T-helper 2 cell treated with Interferon-gamma antibody and Interleukin-4, amounts not matched to agents 5 μg/mL and 100 μg/mL, for 36 hours (primary cell): ENCODE results near the gene SOCS6.

Experiments used
- DNase-seq: peaks from one replicate; pipeline ENCODE4 v3.0.0; 2021; ENCODE audit warnings: low spot score
- H3K27ac Mint-ChIP-seq: one replicate; pipeline ENCODE4 v1.8.0; 2021; ENCODE audit warnings: mild to moderate bottlenecking, mixed read lengths
- H3K27me3 Mint-ChIP-seq: one replicate; pipeline ENCODE4 v1.8.0; 2021; ENCODE audit warnings: low read depth, mixed read lengths
- H3K36me3 Mint-ChIP-seq: one replicate; pipeline ENCODE4 v1.8.0; 2021; ENCODE audit warnings: low read depth, mixed read lengths
- H3K4me1 Mint-ChIP-seq: one replicate; pipeline ENCODE4 v1.8.0; 2021; ENCODE audit warnings: low read depth, mixed read lengths
- H3K4me3 Mint-ChIP-seq: one replicate; pipeline ENCODE4 v1.8.0; 2022; ENCODE audit warnings: mild to moderate bottlenecking, moderate library complexity, mixed read lengths
- H3K9me3 Mint-ChIP-seq: one replicate; pipeline ENCODE4 v1.8.0; 2021; ENCODE audit warnings: mixed read lengths

SOCS6 gene

GRCh38 chr18:70295192-70296188 is 6.6 kb downstream of the SOCS6 start:
- Mint-ChIP-seq H3K9me3 (no peaks in the 10 kb centered on the region), H3K27me3 (peaks cover 19% of the 10 kb centered on the region), H3K4me1 (peaks cover 10% of the 10 kb centered on the region), H3K36me3 (peaks cover 4% of the 10 kb centered on the region), H3K27ac (no peak overlapping the region), H3K4me3 (no peak overlapping the region)
- no peak for DNase-seq

- H3K4me1 Mint-ChIP-seq, result peaks cover 6% of the 10 kb centered on the region
Observed at GRCh38 chr18:70296289-70296688, 7.4 kb downstream of the SOCS6 start.

GRCh38 chr18:70296781-70297180 is 7.9 kb downstream of the SOCS6 start:
- Mint-ChIP-seq H3K27ac (no peak overlapping the region), H3K36me3 (no peaks in the 10 kb centered on the region), H3K4me1 (peaks cover 6% of the 10 kb centered on the region), H3K27me3 (peaks cover 11% of the 10 kb centered on the region), H3K4me3 (no peak overlapping the region), H3K9me3 (no peaks in the 10 kb centered on the region)
- no peak for DNase-seq

More at GRCh38 chr18:70296289-70296688, 7.4 kb downstream of the SOCS6 start:
- Mint-ChIP-seq H3K27ac (no peak overlapping the region), H3K9me3 (no peaks in the 10 kb centered on the region), H3K27me3 (peaks cover 15% of the 10 kb centered on the region), H3K36me3 (no peaks in the 10 kb centered on the region), H3K4me3 (no peak overlapping the region)
- no peak for DNase-seq

- Mint-ChIP-seq H3K27ac (no peak overlapping the region), H3K4me3 (no peak overlapping the region), H3K27me3 (peaks cover 6% of the 10 kb centered on the region), H3K36me3 (no peaks in the 10 kb centered on the region), H3K4me1 (no peaks in the 10 kb centered on the region), H3K9me3 (no peaks in the 10 kb centered on the region)
- DNase-seq, result no peak
Observed at GRCh38 chr18:70299393-70299792, 10.5 kb downstream of the SOCS6 start.

- Mint-ChIP-seq H3K27me3 (peaks cover 3% of the 10 kb centered on the region), H3K9me3 (no peaks in the 10 kb centered on the region), H3K27ac (no peak overlapping the region), H3K4me1 (no peaks in the 10 kb centered on the region), H3K4me3 (no peak overlapping the region), H3K36me3 (no peaks in the 10 kb centered on the region)
- no peak for DNase-seq
Observed at GRCh38 chr18:70301667-70302066, 12.8 kb downstream of the SOCS6 start.

- no peak overlapping the region for H3K4me3 Mint-ChIP-seq
- H3K4me1 Mint-ChIP-seq, result no peaks in the 10 kb centered on the region
- H3K36me3 Mint-ChIP-seq, result peaks cover 3% of the 10 kb centered on the region
- no peaks in the 10 kb centered on the region for H3K27me3 Mint-ChIP-seq
- no peak overlapping the region for H3K27ac Mint-ChIP-seq
- H3K9me3 Mint-ChIP-seq, result peaks cover 4% of the 10 kb centered on the region
- DNase-seq, result no peak
Observed at GRCh38 chr18:70308555-70309294, 19.9 kb downstream of the SOCS6 start.

- Mint-ChIP-seq H3K4me3 (no peak overlapping the region), H3K4me1 (no peaks in the 10 kb centered on the region), H3K9me3 (peaks cover 4% of the 10 kb centered on the region), H3K27ac (no peak overlapping the region), H3K27me3 (no peaks in the 10 kb centered on the region), H3K36me3 (peaks cover 3% of the 10 kb centered on the region)
- DNase-seq, result no peak
Observed at GRCh38 chr18:70310560-70311320, 21.9 kb downstream of the SOCS6 start.

- Mint-ChIP-seq H3K4me3 (no peak overlapping the region), H3K27me3 (no peaks in the 10 kb centered on the region), H3K4me1 (no peaks in the 10 kb centered on the region), H3K9me3 (peaks cover 4% of the 10 kb centered on the region), H3K36me3 (peaks cover 3% of the 10 kb centered on the region), H3K27ac (no peak overlapping the region)
- no peak for DNase-seq
Observed at GRCh38 chr18:70311726-70312125, 22.9 kb downstream of the SOCS6 start.

GRCh38 chr18:70313640-70314039 is 24.8 kb downstream of the SOCS6 start:
- H3K4me3 Mint-ChIP-seq, result no peak overlapping the region
- no peak overlapping the region for H3K27ac Mint-ChIP-seq
- no peaks in the 10 kb centered on the region for H3K27me3 Mint-ChIP-seq

GRCh38 chr18:70314151-70314782 is 25.4 kb downstream of the SOCS6 start:
- H3K36me3 Mint-ChIP-seq, result no peaks in the 10 kb centered on the region
- no peaks in the 10 kb centered on the region for H3K9me3 Mint-ChIP-seq
- no peaks in the 10 kb centered on the region for H3K27me3 Mint-ChIP-seq
- H3K4me1 Mint-ChIP-seq, result no peaks in the 10 kb centered on the region
- H3K4me3 Mint-ChIP-seq, result no peak overlapping the region
- DNase-seq, result no peak
- no peak overlapping the region for H3K27ac Mint-ChIP-seq

More at GRCh38 chr18:70313640-70314039, 24.8 kb downstream of the SOCS6 start:
- no peak for DNase-seq
- peaks cover 2% of the 10 kb centered on the region for H3K36me3 Mint-ChIP-seq
- H3K9me3 Mint-ChIP-seq, result peaks cover 3% of the 10 kb centered on the region
- no peaks in the 10 kb centered on the region for H3K4me1 Mint-ChIP-seq

GRCh38 chr18:70319187-70319586 is 30.3 kb downstream of the SOCS6 start:
- Mint-ChIP-seq H3K36me3 (no peaks in the 10 kb centered on the region), H3K4me3 (no peak overlapping the region), H3K27ac (no peak overlapping the region), H3K9me3 (no peaks in the 10 kb centered on the region), H3K27me3 (no peaks in the 10 kb centered on the region), H3K4me1 (no peaks in the 10 kb centered on the region)
- DNase-seq, result no peak

- no peaks in the 10 kb centered on the region for H3K36me3 Mint-ChIP-seq
- H3K4me1 Mint-ChIP-seq, result no peaks in the 10 kb centered on the region
- H3K9me3 Mint-ChIP-seq, result no peaks in the 10 kb centered on the region
- H3K27me3 Mint-ChIP-seq, result no peaks in the 10 kb centered on the region
- no peak overlapping the region for H3K4me3 Mint-ChIP-seq
- no peak for DNase-seq
- H3K27ac Mint-ChIP-seq, result no peak overlapping the region
Observed at GRCh38 chr18:70321616-70322015, 32.8 kb downstream of the SOCS6 start.

- Mint-ChIP-seq H3K27ac (no peak overlapping the region), H3K36me3 (no peaks in the 10 kb centered on the region), H3K27me3 (no peaks in the 10 kb centered on the region), H3K9me3 (no peaks in the 10 kb centered on the region), H3K4me1 (no peaks in the 10 kb centered on the region), H3K4me3 (no peak overlapping the region)
- no peak for DNase-seq
Observed at GRCh38 chr18:70322385-70322784, 33.5 kb downstream of the SOCS6 start.
